Esophagus squamous epithelium (tissue), 4 donors: ENCODE data around the gene FBN3.

Experiments
- POLR2A ChIP-seq, 4 donors: fragments of 450-650 bp; IDR thresholded peaks; one replicate each; pipeline ENCODE4 v1.6.1; 2017; ENCODE audit warnings: antibody characterized with exemption in 4 of 4, mild to moderate bottlenecking in 4 of 4, moderate library complexity in 3 of 4
- TF ChIP-seq, protein P1 (sequence below), 6 experiments: fragments of 450-650 bp in 4 of 6; fragments of 200-600 bp in 2 of 6; sonication (generic) in 2 of 6; IDR thresholded peaks; one replicate each; pipeline ENCODE4 v1.5.1; 2016 to 2019; ENCODE audit warnings: antibody characterized with exemption in 6 of 6, mild to moderate bottlenecking in 4 of 6, moderate library complexity in 4 of 6

DNA sequence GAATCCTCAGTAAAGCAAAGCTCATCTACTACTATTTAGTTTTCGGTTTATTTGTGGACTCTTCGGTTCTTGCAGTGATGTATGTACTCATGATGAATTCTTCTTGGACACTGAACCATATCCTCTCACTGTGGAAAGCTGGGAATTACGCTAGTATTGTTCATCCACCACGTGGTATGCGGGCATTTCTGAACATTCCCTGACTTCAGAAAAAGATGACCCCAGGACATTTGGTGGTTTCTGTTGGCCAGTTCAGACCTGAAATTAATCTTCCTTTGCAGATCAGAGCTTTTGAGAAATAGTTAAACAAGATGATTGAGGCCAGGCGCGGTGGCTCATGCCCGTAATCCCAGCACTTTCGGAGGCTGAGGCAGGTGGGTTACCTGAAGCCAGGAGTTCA is 25.3 kb upstream of the FBN3 start:
- TF ChIP-seq, protein P1, sequence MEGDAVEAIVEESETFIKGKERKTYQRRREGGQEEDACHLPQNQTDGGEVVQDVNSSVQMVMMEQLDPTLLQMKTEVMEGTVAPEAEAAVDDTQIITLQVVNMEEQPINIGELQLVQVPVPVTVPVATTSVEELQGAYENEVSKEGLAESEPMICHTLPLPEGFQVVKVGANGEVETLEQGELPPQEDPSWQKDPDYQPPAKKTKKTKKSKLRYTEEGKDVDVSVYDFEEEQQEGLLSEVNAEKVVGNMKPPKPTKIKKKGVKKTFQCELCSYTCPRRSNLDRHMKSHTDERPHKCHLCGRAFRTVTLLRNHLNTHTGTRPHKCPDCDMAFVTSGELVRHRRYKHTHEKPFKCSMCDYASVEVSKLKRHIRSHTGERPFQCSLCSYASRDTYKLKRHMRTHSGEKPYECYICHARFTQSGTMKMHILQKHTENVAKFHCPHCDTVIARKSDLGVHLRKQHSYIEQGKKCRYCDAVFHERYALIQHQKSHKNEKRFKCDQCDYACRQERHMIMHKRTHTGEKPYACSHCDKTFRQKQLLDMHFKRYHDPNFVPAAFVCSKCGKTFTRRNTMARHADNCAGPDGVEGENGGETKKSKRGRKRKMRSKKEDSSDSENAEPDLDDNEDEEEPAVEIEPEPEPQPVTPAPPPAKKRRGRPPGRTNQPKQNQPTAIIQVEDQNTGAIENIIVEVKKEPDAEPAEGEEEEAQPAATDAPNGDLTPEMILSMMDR (IDR thresholded peaks at IDR 0.05): no peak
- TF ChIP-seq POLR2A (IDR thresholded peaks at IDR 0.05): no peak
